T1000 (cell line): ENCODE measurements around the gene MSRB3.
"Not testable (repeated sequence)": the region's sequence is repeated elsewhere in the genome, so short reads cannot be mapped to it uniquely, and the experiment has no call there.

Source experiments
- DNase-seq: peaks from one replicate; lab custom pipeline; 2025; ENCODE audit warnings: mixed read lengths; lab: John Stamatoyannopoulos, UW

MSRB3 gene

GRCh38 chr12:65278576-65279368, at the start of gene MSRB3:
Gene MSRB3, plus strand, starts transcription at chr12:65278683. Its CDS starts 29,897 bp downstream, at chr12:65308580.
- peak; percentile 99 for DNase-seq

- no peak for DNase-seq
These were observed 49.0 kb upstream of the MSRB3 start for GRCh38 chr12:65229441-65229840.

- DNase-seq = no peak
These were observed 45.9 kb upstream of the MSRB3 start for GRCh38 chr12:65232476-65233077.

GRCh38 chr12:65237153-65237552, 41.3 kb upstream of the MSRB3 start:
- DNase-seq = no peak

GRCh38 chr12:65238609-65239008, 39.9 kb upstream of the MSRB3 start:
- DNase-seq = no peak

GRCh38 chr12:65248656-65249633, 29.5 kb upstream of the MSRB3 start:
- DNase-seq = no peak

- DNase-seq = no peak
These were observed 26.0 kb upstream of the MSRB3 start for GRCh38 chr12:65252515-65252914.

- no peak for DNase-seq
These were observed 20.5 kb upstream of the MSRB3 start for GRCh38 chr12:65257986-65258385.

GRCh38 chr12:65259501-65259900, 19.0 kb upstream of the MSRB3 start:
- no peak for DNase-seq

- no peak for DNase-seq
These were observed 14.7 kb upstream of the MSRB3 start for GRCh38 chr12:65263777-65264176.

- DNase-seq = no peak
These were observed 12.1 kb upstream of the MSRB3 start for GRCh38 chr12:65266408-65266807.

GRCh38 chr12:65269603-65270002, 8.9 kb upstream of the MSRB3 start:
- no peak for DNase-seq

- DNase-seq = no peak
These were observed 3.7 kb upstream of the MSRB3 start for GRCh38 chr12:65274602-65275272.

GRCh38 chr12:65275627-65276026, 2.9 kb upstream of the MSRB3 start:
- DNase-seq = no peak

- DNase-seq = no peak
These were observed 1.5 kb upstream of the MSRB3 start for GRCh38 chr12:65276916-65277530.

- DNase-seq = no peak
These were observed 398 bp upstream of the MSRB3 start for GRCh38 chr12:65277994-65278575.

- DNase-seq = no peak
These were observed 1.1 kb downstream of the MSRB3 start for GRCh38 chr12:65279369-65280112.

GRCh38 chr12:65280306-65280705, 1.8 kb downstream of the MSRB3 start:
- no peak for DNase-seq

GRCh38 chr12:65282840-65283239, 4.4 kb downstream of the MSRB3 start:
- DNase-seq = no peak

- not testable (repeated sequence) for DNase-seq
These were observed 7.0 kb downstream of the MSRB3 start for GRCh38 chr12:65285532-65285931.
